ENCODE data around the gene HSD17B4.
A peak's percentile ranks its signal among the peaks of the same experiment; 100 is the strongest.
"Not testable (repeated sequence)": the region's sequence is repeated elsewhere in the genome, so short reads cannot be mapped to it uniquely, and the experiment has no call there.

HSD17B4 gene

DNA sequence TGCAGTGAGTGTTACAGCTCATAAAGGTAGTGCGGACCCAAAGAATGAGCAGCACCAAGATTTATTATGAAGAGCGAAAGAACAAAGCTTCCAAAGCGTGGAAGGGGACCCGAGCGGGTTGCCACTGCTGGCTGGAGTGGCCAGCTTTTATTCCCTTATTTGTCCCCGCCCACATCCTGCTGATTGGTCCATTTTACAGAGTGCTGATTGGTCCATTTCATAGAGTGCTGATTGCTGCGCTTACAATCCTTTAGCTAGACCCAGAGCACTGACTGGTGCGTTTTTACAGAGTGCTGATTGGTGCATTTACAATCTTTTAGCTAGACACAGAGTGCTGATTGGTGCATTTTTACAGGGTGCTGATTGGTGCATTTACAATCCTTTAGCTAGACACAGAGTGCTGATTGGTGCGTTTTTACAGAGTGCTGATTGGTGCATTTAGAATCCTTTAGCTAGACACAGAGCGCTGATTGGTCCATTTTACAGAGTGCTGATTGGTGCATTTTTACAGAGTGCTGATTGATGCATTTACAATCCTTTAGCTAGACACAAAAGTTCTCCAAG is 19.5 kb upstream of the HSD17B4 start:
- DNase-seq (ENCODE audit: low read depth in 2 of 2): not testable (repeated sequence)

DNA sequence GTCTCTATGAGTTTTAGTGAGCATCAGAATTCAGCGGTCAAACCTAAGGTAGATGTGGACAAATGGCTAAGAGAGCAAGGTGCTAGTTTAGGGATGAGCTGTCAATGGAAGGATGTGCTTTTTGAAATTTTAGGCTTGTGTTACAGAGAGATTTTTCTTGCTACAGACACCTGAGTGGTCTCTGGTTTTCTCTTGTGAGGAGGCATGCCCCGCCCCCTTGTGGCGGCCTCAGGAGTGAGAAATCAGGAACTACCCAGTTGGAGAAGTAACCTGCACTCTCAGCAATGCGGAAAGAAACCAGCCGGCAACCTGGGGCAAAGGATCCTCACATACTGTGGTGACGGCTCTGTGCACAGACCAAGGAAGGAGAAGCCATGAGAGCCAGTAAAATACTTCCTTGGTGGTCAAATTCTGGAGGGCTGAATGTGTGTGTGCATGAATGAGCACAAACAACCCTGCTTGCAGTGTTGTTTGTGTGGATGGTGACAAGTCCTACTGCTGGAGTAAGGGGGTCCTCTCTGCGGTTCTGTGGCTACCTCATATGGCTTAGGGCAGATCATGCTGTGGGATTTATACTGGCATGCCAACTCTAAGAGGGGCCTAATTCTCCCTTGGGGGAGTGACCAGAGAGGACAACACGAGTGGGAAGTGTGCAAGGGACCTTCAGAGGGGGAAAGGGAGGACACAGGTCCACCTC is 16.7 kb upstream of the HSD17B4 start:
- peak; percentile 45 to 69 for DNase-seq (ENCODE audit: low read depth in 2 of 2)

DNA sequence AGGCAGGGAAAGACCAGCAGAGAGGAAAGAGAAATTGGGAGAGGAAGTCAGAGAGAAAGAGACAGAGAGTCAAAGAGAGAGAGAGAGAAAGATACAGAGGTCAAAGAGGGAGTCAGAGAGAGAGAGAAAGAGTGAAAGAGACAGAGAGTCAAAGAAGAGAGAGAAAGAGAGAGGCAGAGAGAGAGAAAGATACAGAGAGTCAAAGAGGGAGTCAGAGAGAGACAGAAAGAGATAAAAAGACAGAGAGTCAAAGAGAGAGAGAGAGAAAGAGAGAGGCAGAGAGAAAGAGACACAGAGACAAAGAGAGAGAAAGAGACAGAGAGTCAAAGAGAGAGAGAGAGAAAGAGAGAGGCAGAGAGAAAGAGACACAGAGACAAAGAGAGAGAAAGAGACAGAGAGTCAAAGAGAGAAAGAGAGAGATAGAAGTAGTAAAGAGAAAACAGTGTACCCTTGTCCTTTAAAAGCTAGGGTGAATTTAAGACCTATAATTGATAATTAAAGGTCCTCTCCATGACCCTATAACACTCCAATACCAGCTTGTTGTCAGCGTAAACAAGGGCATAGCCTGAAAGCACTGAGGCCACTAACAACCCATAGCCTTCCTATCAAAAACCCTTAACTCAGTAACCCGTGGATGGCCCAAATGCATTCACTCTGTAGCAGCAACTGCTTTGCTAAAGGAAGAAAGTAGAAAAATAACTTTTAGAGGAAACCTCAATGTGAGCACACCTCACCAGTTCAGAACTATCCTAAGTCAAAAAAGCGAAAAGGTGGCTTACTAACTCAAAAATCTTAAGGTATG is 14.3 kb upstream of the HSD17B4 start:
- DNase-seq (ENCODE audit: low read depth in 2 of 2): not testable (repeated sequence)

DNA sequence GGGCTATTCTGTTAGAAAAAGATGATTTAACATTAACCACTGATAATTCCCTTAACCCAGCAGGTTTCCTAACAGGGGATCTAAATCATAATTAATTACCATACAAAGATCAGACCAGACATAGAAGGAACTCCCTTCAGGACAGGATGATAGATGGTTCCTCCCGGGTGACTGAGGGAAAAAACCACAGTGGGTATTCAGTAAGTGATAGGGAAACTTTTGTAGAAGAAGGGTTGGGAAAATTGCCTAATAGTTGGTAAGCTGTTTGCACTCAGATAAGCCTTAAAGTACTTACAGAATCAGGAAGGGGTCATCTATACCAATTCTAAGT is 13.7 kb upstream of the HSD17B4 start:
- DNase-seq (ENCODE audit: low read depth in 2 of 2): not testable (repeated sequence)

DNA sequence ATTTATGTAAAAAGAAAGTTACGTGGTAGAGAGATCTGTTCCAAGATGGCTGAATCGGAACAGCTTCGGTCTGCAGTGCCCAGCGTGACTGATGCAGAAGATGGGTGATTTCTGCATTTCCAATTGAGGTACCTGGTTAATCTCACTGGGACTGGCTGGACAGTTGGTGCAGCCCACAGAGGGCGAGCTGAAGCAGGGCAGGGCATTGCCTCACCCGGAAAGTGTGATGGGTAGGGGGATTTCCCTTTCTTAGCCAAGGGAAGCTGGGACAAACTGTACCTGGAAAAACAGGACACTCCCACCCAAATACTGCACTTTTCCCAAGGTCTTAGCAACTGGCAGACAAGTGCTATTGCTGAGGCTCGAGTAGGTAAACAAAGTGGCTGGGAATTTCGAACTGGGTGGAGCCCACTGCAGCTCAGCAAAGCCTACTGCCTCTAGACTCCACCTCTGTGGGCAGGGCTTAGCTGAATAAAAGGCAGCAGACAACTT is 13.1 kb upstream of the HSD17B4 start:
- no peak for DNase-seq (ENCODE audit: low read depth in 2 of 2)

GRCh38 chr5:119439632-119440031 is 12.7 kb upstream of the HSD17B4 start:
- DNase-seq (ENCODE audit: low read depth in 2 of 2): not testable (repeated sequence)

DNA sequence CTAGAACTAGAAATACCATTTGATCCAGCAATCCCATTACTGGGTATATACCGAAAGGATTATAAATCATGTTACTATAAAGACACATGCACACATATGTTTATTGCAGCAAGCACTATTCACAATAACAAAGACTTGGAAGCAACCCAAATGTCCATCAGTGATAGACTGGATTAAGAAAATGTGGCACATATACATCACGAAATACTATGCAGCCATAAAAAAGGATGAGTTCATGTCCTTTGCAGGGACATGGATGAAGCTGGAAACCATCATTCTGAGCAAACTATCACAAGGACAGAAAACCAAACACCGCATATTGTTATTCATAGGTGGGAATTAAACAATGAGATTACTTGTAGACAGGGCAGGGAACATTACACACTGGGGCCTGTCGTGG is 7.7 kb upstream of the HSD17B4 start:
- DNase-seq (ENCODE audit: low read depth in 2 of 2): not testable (repeated sequence)

DNA sequence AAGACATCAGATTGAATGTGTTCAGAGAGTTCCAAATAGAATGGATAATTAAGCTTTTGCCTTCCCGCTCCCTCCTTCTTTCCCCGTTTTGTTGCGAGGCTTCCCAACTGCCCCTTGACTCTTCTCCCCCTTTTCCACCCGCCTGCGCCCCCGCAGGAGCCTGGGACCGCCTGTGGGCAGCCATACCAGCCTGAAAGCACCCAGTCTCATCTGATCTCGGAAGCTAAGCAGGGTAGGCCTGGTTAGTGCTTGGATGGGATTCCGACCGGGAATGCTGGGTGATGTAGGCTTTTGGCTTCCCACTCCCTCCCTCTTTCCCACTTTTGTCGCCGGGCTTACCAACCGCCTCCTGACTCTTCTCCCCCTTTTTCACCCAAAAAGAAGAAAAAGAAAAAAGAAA is 6.8 kb upstream of the HSD17B4 start:
- no peak for DNase-seq (ENCODE audit: low read depth in 2 of 2)

DNA sequence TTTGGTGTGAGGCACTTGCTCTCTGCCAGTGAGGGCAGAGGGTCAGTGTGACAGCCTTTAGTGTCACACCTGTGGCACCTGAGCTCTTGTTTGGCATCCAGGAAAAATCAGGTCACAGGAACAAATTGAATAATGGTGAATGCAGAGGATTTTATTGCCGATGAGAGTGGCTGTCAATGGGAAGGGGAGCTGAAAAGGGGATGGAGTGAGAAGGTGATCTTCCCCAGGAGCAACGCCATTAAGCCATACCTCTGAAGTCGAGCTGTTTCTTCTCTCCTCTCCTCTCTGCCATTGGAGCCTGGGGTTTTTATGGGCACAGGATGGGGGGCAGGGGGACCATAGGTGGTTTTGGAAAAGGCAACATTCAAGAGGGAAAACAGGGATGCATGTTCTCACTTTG is 2.4 kb upstream of the HSD17B4 start:
- DNase-seq (ENCODE audit: low read depth in 2 of 2): no peak

DNA sequence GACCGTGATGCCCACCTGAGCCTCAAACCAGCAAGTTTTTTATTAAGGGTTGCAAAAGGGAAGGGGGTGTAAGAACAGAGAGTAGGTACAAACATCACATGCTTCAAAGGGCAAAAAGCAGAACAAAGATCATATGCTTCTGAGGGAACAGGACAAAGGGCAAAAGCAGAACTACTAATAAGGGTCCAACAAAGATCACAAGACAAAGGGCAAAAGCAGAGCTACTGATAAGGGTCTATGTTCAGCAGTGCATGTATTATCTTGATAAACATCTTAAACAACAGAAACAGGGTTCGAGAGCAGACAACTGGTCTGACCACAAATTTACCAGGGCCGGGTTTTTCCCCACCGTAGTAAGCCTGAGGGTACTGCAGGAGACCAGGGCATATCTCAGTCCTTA is 1.7 kb upstream of the HSD17B4 start:
- DNase-seq (ENCODE audit: low read depth in 2 of 2): not testable (repeated sequence)

- DNase-seq (ENCODE audit: low read depth in 2 of 2): no peak
Measured at GRCh38 chr5:119451561-119451960, 736 bp upstream of the HSD17B4 start.

DNA sequence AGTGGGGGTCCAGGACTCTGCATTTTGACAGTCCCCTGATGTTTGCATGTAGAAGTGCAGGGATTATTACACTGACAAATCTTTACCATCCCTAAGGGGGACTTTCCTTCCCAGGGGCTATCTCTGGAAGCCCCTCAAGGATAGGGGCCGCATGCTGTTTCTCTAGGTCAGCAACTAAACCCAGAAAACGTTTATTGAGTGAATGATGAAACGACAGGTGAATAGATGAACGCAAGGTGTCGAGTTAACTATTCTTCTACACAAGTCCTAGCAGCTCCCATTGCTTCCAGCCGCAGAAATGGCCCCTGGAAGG is 281 bp upstream of the HSD17B4 start:
- no peak for DNase-seq (ENCODE audit: low read depth in 2 of 2)

DNA sequence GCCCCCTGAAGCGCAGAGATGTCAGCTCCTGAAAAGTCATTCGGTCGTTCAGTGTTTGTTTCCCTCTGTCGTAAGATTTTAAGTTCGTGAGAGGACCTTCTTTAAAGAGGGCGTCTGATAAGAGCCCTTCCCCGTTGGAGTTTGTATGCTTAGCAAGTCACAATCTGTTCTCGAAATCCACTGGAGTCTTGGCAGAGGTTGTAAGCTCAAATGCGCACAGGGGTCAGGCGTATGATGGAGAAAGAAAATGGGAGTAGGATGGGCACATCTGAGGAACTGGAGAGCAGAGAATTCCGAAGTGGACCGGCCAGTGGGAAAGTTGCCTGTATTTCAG is 710 bp downstream of the HSD17B4 start:
- no peak for DNase-seq (ENCODE audit: low read depth in 2 of 2)

- DNase-seq (ENCODE audit: low read depth in 2 of 2): no peak
Measured at GRCh38 chr5:119454171-119454570, 1.9 kb downstream of the HSD17B4 start.

- no peak for DNase-seq (ENCODE audit: low read depth in 2 of 2)
Measured at GRCh38 chr5:119458911-119459632, 6.8 kb downstream of the HSD17B4 start.

- no peak for DNase-seq (ENCODE audit: low read depth in 2 of 2)
Measured at GRCh38 chr5:119465640-119466039, 13.3 kb downstream of the HSD17B4 start.

DNA sequence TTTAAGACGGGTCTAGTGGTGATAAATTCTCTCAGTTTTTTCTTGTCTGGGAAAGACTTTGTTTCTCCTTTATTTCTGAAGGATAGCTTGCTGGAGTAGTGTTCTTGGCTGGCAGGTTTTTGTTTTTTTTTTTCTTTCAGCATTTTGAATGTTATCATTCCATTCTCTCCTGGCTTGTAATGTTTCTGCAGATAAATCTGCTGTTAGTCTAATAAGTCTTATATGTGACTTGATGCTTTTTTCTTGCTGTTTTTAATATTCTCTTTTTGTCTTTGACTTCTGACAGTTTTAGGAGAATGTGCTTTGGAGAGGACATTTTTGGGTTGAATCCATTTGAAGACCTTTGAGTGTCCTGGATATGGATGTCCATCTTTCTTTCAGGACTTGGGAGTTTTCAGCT is 16.0 kb downstream of the HSD17B4 start:
- DNase-seq (ENCODE audit: low read depth in 2 of 2): no peak

- no peak for DNase-seq (ENCODE audit: low read depth in 2 of 2)
Measured at GRCh38 chr5:119470105-119470763, 17.9 kb downstream of the HSD17B4 start.

DNA sequence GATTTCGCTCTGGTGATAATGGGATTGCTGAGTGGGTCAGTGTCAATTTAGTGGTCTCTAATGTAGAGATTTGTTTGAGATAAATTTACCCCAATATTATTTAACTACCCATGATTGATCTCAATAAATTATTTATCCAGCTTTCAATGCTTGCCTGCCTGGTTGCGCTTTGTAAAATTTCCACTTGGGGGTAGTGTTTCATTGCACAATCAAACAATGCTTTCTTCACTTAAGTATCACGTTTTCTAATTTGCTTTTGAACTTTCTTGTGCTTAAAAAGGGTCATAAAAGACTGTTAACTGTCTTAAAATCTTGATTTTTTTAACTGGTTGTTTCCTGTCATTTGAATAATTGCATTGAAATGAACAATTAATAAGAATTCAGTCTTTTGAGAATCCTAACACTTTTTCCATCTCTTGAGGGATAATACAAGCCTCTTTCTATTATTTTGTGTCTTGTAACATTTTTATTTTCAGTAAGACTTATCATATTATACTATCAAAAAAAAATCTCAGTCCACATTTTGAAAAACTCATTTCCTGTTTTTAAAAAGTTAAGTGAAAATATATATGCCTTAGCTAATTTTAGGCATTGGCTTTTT is 18.7 kb downstream of the HSD17B4 start:
- no peak for DNase-seq (ENCODE audit: low read depth in 2 of 2)

DNA sequence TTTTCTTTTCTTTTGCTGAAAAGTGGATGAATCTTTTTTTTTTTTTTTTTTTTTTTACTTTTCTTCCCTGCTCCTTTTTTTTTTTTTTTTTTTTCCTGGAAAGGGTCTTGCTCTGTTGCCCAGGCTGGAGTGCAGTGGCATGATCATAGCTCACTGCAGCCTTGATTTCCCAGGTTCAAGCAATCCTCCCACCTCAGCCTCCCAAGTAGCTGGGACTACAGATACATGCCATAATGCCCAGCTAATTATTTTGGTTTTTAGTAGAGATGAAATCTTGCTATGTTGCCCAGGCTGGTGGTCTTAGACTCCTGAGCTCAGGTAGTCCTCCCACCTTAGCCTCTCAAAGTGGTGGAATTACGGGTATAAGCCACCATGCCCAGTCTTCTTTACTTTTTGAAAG is 20.9 kb downstream of the HSD17B4 start:
- no peak for DNase-seq (ENCODE audit: low read depth in 2 of 2)

- DNase-seq (ENCODE audit: low read depth in 2 of 2): no peak
Measured at GRCh38 chr5:119476341-119476740, 24.0 kb downstream of the HSD17B4 start.

DNA sequence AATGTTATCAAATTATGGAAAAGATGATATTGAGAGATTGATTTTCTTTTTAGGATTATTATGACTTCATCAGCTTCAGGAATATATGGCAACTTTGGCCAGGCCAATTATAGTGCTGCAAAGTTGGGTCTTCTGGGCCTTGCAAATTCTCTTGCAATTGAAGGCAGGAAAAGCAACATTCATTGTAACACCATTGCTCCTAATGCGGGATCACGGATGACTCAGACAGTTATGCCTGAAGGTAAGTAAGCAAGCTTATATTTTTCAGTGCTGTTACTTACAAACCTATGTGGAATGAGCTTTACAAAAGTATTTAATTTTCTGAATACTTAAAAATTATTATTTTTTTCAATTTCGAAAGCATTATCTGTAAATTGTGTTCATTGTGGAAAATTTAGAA is 26.5 kb downstream of the HSD17B4 start:
- DNase-seq (ENCODE audit: low read depth in 2 of 2): no peak

Measured in stimulated activated CD4-positive, alpha-beta T cell treated with anti-CD3 and anti-CD28 coated beads, Interleukin-1b, Interleukin-23, amount 100 ng/mL, for 4 hours (primary cell).